Immature natural killer cell (primary cell): ENCODE results near the gene PHOX2A. TPM values are rescaled to one million over a fixed set of nuclear protein-coding genes. Genes with fewer than 3 reads are reported as not detected.

Source experiments
- DNase-seq, 3 donors: peaks; one replicate each; pipeline ENCODE4 v3.0.0; 2022; ENCODE audit warnings: mixed read lengths in 1 of 3
- H3K27ac Mint-ChIP-seq, 6 donors: one replicate each; pipeline ENCODE4 v1.8.0; 2020; ENCODE audit warnings: mixed read lengths in 6 of 6, mild to moderate bottlenecking in 5 of 6, inconsistent platforms in 4 of 6, moderate library complexity in 3 of 6
- H3K27me3 Mint-ChIP-seq, 3 donors: one replicate each; pipeline ENCODE4 v1.8.0; 2020 to 2021; ENCODE audit warnings: low read depth in 3 of 3, mild to moderate bottlenecking in 3 of 3, mixed read lengths in 3 of 3, moderate library complexity in 3 of 3, inconsistent platforms in 1 of 3
- H3K36me3 Mint-ChIP-seq, 3 donors: one replicate each; pipeline ENCODE4 v1.8.0; 2020; ENCODE audit warnings: mixed read lengths in 3 of 3, inconsistent platforms in 2 of 3, mild to moderate bottlenecking in 2 of 3
- H3K4me1 Mint-ChIP-seq, 2 donors: one replicate each; pipeline ENCODE4 v1.8.0; 2020; ENCODE audit warnings: inconsistent platforms in 2 of 2, mild to moderate bottlenecking in 2 of 2, mixed read lengths in 2 of 2, moderate library complexity in 1 of 2
- H3K4me3 Mint-ChIP-seq, 5 donors: one replicate each; pipeline ENCODE4 v1.8.0; 2020; ENCODE audit warnings: mild to moderate bottlenecking in 5 of 5, mixed read lengths in 5 of 5, inconsistent platforms in 3 of 5, moderate library complexity in 3 of 5
- H3K9me3 Mint-ChIP-seq, 6 donors: one replicate each; pipeline ENCODE4 v1.8.0; 2020; ENCODE audit warnings: mild to moderate bottlenecking in 6 of 6, mixed read lengths in 6 of 6, inconsistent platforms in 4 of 6, moderate library complexity in 3 of 6
- polyA plus RNA-seq, 3 donors: library from polyadenylated mRNA; unstranded; fragments of 300-500 nt; fragmentation: Illumina TruSeq; gene quantifications; one replicate each; pipeline ENCODE4 v1.2.3, GENCODE V29; 2021

The PHOX2A gene
- polyA plus RNA-seq, 3 donors from 2014 or later = not detected

GRCh38 chr11:72228229-72228843 lies 15.6 kb downstream of the PHOX2A start:
- no peak for DNase-seq
- H3K9me3 Mint-ChIP-seq = no peaks in the 10 kb centered on the region
- H3K36me3 Mint-ChIP-seq = peaks cover 11 to 23% (median 13%) of the 10 kb centered on the region in 3 donors
- no peak overlapping the region for H3K4me3 Mint-ChIP-seq
- peaks cover 4 to 10% (median 5%) of the 10 kb centered on the region in 3 donors for H3K27me3 Mint-ChIP-seq
- no peak overlapping the region for H3K27ac Mint-ChIP-seq
- peaks cover 22 to 26% of the 10 kb centered on the region in 2 donors for H3K4me1 Mint-ChIP-seq

- DNase-seq = no peak
- H3K9me3 Mint-ChIP-seq = no peaks in the 10 kb centered on the region
- no peak overlapping the region for H3K27ac Mint-ChIP-seq
- H3K4me1 Mint-ChIP-seq = peaks cover 28 to 31% of the 10 kb centered on the region in 2 donors
- peaks cover 11 to 21% (median 13%) of the 10 kb centered on the region in 3 donors for H3K36me3 Mint-ChIP-seq
- H3K27me3 Mint-ChIP-seq = peaks cover 4 to 12% (median 5%) of the 10 kb centered on the region in 3 donors
- H3K4me3 Mint-ChIP-seq = no peak overlapping the region
Observed at GRCh38 chr11:72227316-72228228, 16.4 kb downstream of the PHOX2A start.

GRCh38 chr11:72226701-72227100 lies 17.3 kb downstream of the PHOX2A start:
- H3K4me1 Mint-ChIP-seq = peaks cover 36 to 37% of the 10 kb centered on the region in 2 donors
- no peak overlapping the region for H3K4me3 Mint-ChIP-seq
- H3K27me3 Mint-ChIP-seq = peaks cover 6 to 14% (median 7%) of the 10 kb centered on the region in 3 donors
- DNase-seq = no peak
- no peaks in the 10 kb centered on the region for H3K9me3 Mint-ChIP-seq
- peaks cover 11 to 16% (median 12%) of the 10 kb centered on the region in 3 donors for H3K36me3 Mint-ChIP-seq
- no peak overlapping the region for H3K27ac Mint-ChIP-seq

- peak overlapping the region; percentile 82 to 95 (median 88) for H3K4me3 Mint-ChIP-seq
- H3K27me3 Mint-ChIP-seq = peaks cover 6 to 14% (median 7%) of the 10 kb centered on the region in 3 donors
- H3K36me3 Mint-ChIP-seq = peaks cover 4 to 9% (median 5%) of the 10 kb centered on the region in 3 donors
- peak overlapping the region; percentile 89 to 98 (median 96) for H3K27ac Mint-ChIP-seq
- H3K9me3 Mint-ChIP-seq = no peaks in the 10 kb centered on the region
- peaks cover 37 to 43% of the 10 kb centered on the region in 2 donors for H3K4me1 Mint-ChIP-seq
- DNase-seq = peak; percentile 71 to 76 (median 75)
Observed at GRCh38 chr11:72225411-72225951, 18.5 kb downstream of the PHOX2A start.

GRCh38 chr11:72224564-72225410 lies 19.2 kb downstream of the PHOX2A start, which contains the start of gene INPPL1:
TSS of gene INPPL1 (plus strand) at chr11:72224767. CDS start at chr11:72224985, 218 bp downstream.
- Mint-ChIP-seq H3K4me3 (peak within 1 kb of the TSS; percentile 93 to 96 (median 94)), H3K36me3 (peaks cover 4 to 9% (median 5%) of the 10 kb centered on the region in 3 donors), H3K9me3 (no peaks in the 10 kb centered on the region), H3K4me1 (peaks cover 37 to 43% of the 10 kb centered on the region in 2 donors), H3K27ac (peak within 1 kb of the TSS; percentile 90 to 98 (median 96)), H3K27me3 (peaks cover 7 to 16% (median 8%) of the 10 kb centered on the region in 3 donors)
- peak; percentile 35 to 40 (median 39) for DNase-seq

GRCh38 chr11:72223615-72224563 lies 20.1 kb downstream of the PHOX2A start:
- H3K27me3 Mint-ChIP-seq = peaks cover 7 to 16% (median 8%) of the 10 kb centered on the region in 3 donors
- peak overlapping the region; percentile 91 to 96 (median 93) for H3K4me3 Mint-ChIP-seq
- H3K4me1 Mint-ChIP-seq = peaks cover 37 to 43% of the 10 kb centered on the region in 2 donors
- no peaks in the 10 kb centered on the region for H3K9me3 Mint-ChIP-seq
- DNase-seq = peak; percentile 58 to 63 (median 60)
- peak overlapping the region; percentile 86 to 97 (median 92) for H3K27ac Mint-ChIP-seq
- no peaks in the 10 kb centered on the region for H3K36me3 Mint-ChIP-seq

GRCh38 chr11:72222907-72223614 lies 20.9 kb downstream of the PHOX2A start:
- no peaks in the 10 kb centered on the region for H3K36me3 Mint-ChIP-seq
- H3K4me1 Mint-ChIP-seq = peaks cover 41 to 50% of the 10 kb centered on the region in 2 donors
- peaks cover 8 to 16% (median 9%) of the 10 kb centered on the region in 3 donors for H3K27me3 Mint-ChIP-seq
- peak overlapping the region; percentile 86 to 96 (median 88) for H3K4me3 Mint-ChIP-seq
- H3K27ac Mint-ChIP-seq = peak overlapping the region; percentile 78 to 92 (median 86)
- H3K9me3 Mint-ChIP-seq = no peaks in the 10 kb centered on the region
- DNase-seq = peak; percentile 95 to 96 (median 96)

- DNase-seq = no peak
- Mint-ChIP-seq H3K27ac (peak overlapping the region; percentile 78 to 92 (median 86)), H3K4me3 (peak overlapping the region; percentile 86 to 96 (median 88)), H3K4me1 (peaks cover 45 to 58% of the 10 kb centered on the region in 2 donors), H3K27me3 (peaks cover 8 to 14% (median 9%) of the 10 kb centered on the region in 3 donors), H3K36me3 (no peaks in the 10 kb centered on the region), H3K9me3 (no peaks in the 10 kb centered on the region)
Observed at GRCh38 chr11:72222106-72222891, 21.7 kb downstream of the PHOX2A start.

- Mint-ChIP-seq H3K27ac (peak overlapping the region in 2 of 6 donors; percentile 78 to 82), H3K9me3 (no peaks in the 10 kb centered on the region), H3K27me3 (peaks cover 8 to 15% (median 9%) of the 10 kb centered on the region in 3 donors), H3K4me1 (peaks cover 39 to 54% of the 10 kb centered on the region in 2 donors), H3K4me3 (no peak overlapping the region), H3K36me3 (no peaks in the 10 kb centered on the region)
- no peak for DNase-seq
Observed at GRCh38 chr11:72221386-72222075, 22.4 kb downstream of the PHOX2A start.

- H3K4me1 Mint-ChIP-seq = peaks cover 32 to 47% of the 10 kb centered on the region in 2 donors
- no peaks in the 10 kb centered on the region for H3K36me3 Mint-ChIP-seq
- DNase-seq = no peak
- no peaks in the 10 kb centered on the region for H3K9me3 Mint-ChIP-seq
- peak overlapping the region in 2 of 6 donors; percentile 63 to 82 for H3K27ac Mint-ChIP-seq
- peaks cover 9 to 19% (median 10%) of the 10 kb centered on the region in 3 donors for H3K27me3 Mint-ChIP-seq
- H3K4me3 Mint-ChIP-seq = peak overlapping the region in 1 of 5 donors; percentile 59
Observed at GRCh38 chr11:72220696-72221363, 23.1 kb downstream of the PHOX2A start.
